GM23338 (cell line): ENCODE measurements around the gene MS4A15. TPM values are rescaled to one million over a fixed set of nuclear protein-coding genes. Genes with fewer than 3 reads are reported as not detected.

Experiments used
- ATAC-seq: fragments of 200-7000 bp; cut with Tn5 transposase; 3 replicates; pipeline ENCODE4 v1.9.1; 2020
- DNase-seq: peaks from one replicate; pipeline ENCODE4 v3.0.0-alpha.2; 2015; ENCODE audit warnings: low spot score
- H2AFZ ChIP-seq: fragments of 200-600 bp; sonication (generic); 2 replicates; pipeline ENCODE4 v1.8.0; 2016; ENCODE audit warnings: antibody characterized with exemption, mild to moderate bottlenecking, moderate library complexity
- H3F3A ChIP-seq: fragments of 200-600 bp; sonication (generic); replicated peaks from 2 replicates; pipeline ENCODE4 v1.8.0; 2017; ENCODE audit warnings: antibody characterized with exemption, mixed run types, low read depth
- H3K27ac ChIP-seq: fragments of 200-600 bp; sonication (generic); 2 replicates; pipeline ENCODE4 v1.6.1; 2016; ENCODE audit warnings: low read depth
- H3K27me3 ChIP-seq: fragments of 200-600 bp; sonication (generic); 2 replicates; pipeline ENCODE4 v1.8.0; 2016; ENCODE audit warnings: mild to moderate bottlenecking, mixed run types, moderate library complexity; ENCODE audit not compliant: insufficient read depth
- H3K36me3 ChIP-seq: fragments of 200-600 bp; sonication (generic); 2 replicates; pipeline ENCODE4 v1.8.0; 2016; ENCODE audit warnings: mild to moderate bottlenecking; ENCODE audit not compliant: insufficient read depth
- H3K4me1 ChIP-seq: fragments of 200-600 bp; sonication (generic); 2 replicates; pipeline ENCODE4 v1.8.0; 2016; ENCODE audit warnings: mild to moderate bottlenecking, moderate library complexity; ENCODE audit not compliant: insufficient read depth
- H3K4me2 ChIP-seq: fragments of 200-600 bp; sonication (generic); 2 replicates; pipeline ENCODE4 v1.7.1; 2017; ENCODE audit warnings: mixed run types
- H3K4me3 ChIP-seq: fragments of 200-600 bp; sonication (generic); 2 replicates; pipeline ENCODE4 v1.6.1; 2016; ENCODE audit warnings: mixed run types
- H3K79me2 ChIP-seq: fragments of 200-600 bp; sonication (generic); replicated peaks from 2 replicates; pipeline ENCODE4 v1.8.0; 2017; ENCODE audit warnings: mild to moderate bottlenecking; ENCODE audit not compliant: insufficient read depth
- H3K9me2 ChIP-seq: fragments of 200-600 bp; sonication (generic); 2 replicates; pipeline ENCODE4 v1.8.0; 2017; ENCODE audit not compliant: insufficient read depth
- H4K20me1 ChIP-seq: fragments of 200-600 bp; sonication (generic); replicated peaks from 2 replicates; pipeline ENCODE4 v1.8.0; 2017; ENCODE audit warnings: mild to moderate bottlenecking; ENCODE audit not compliant: insufficient read depth
- H3K27ac Mint-ChIP-seq: 2 replicates; pipeline ENCODE4 v1.8.0; 2020; ENCODE audit warnings: inconsistent platforms, mild to moderate bottlenecking, moderate library complexity, mixed read lengths
- H3K27me3 Mint-ChIP-seq: 3 replicates; pipeline ENCODE4 v1.8.0; 2022; ENCODE audit warnings: low read depth, mild to moderate bottlenecking, moderate library complexity, mixed read lengths, inconsistent platforms; ENCODE audit not compliant: insufficient read depth, poor library complexity
- H3K36me3 Mint-ChIP-seq: 3 replicates; pipeline ENCODE4 v1.8.0; 2021; ENCODE audit warnings: low read depth, mild to moderate bottlenecking, inconsistent platforms, moderate library complexity, mixed read lengths
- H3K4me1 Mint-ChIP-seq: 3 replicates; pipeline ENCODE4 v1.8.0; 2020; ENCODE audit warnings: mild to moderate bottlenecking, inconsistent platforms, mixed read lengths
- H3K4me3 Mint-ChIP-seq: 3 replicates; pipeline ENCODE4 v1.8.0; 2021; ENCODE audit warnings: moderate library complexity, mild to moderate bottlenecking, inconsistent platforms, mixed read lengths
- H3K9me3 Mint-ChIP-seq: 3 replicates; pipeline ENCODE4 v1.8.0; 2020; ENCODE audit warnings: moderate library complexity, mild to moderate bottlenecking, inconsistent platforms, mixed read lengths
- EZH2phosphoT487 ChIP-seq: fragments of 200-600 bp; sonication (generic); IDR thresholded peaks from one replicate; pipeline ENCODE4 v1.8.1; 2018; ENCODE audit warnings: antibody characterized with exemption; ENCODE audit not compliant: unreplicated experiment
- JUNB ChIP-seq: IDR thresholded peaks from one replicate; pipeline ENCODE4 v1.6.1; 2016; ENCODE audit warnings: antibody characterized with exemption; ENCODE audit not compliant: unreplicated experiment
- NANOG ChIP-seq: IDR thresholded peaks from 2 replicates; pipeline ENCODE4 v1.6.1; 2016; ENCODE audit warnings: antibody characterized with exemption, borderline replicate concordance
- POLR2AphosphoS5 ChIP-seq: IDR thresholded peaks from 2 replicates; pipeline ENCODE4 v1.6.1; 2016; ENCODE audit warnings: antibody characterized with exemption, low read depth
- ZNF331 ChIP-seq: fragments of 250-450 bp; sonication (Bioruptor Pico); IDR thresholded peaks from 2 replicates; pipeline ENCODE4 v1.5.0; 2020; ENCODE audit warnings: low read depth, mild to moderate bottlenecking, moderate library complexity
- polyA plus RNA-seq: library from polyadenylated mRNA; unstranded; fragments of >200 nt; fragmentation: Nextera tagmentation; extraction: Ambion mirVana; gene quantifications from 2 replicates; pipeline ENCODE4 v1.2.1, GENCODE V29; 2016
- total RNA-seq: library from RNA; depleted of rRNA; stranded (reverse); fragments of >200 nt; shearing (Covaris generic); gene quantifications from 2 replicates; pipeline ENCODE4 v1.2.3, GENCODE V29; 2014
- TF ChIP-seq, protein P1 (sequence below): fragments of 250-450 bp; sonication (Bioruptor Pico); IDR thresholded peaks from 2 replicates; pipeline ENCODE4 v1.5.0; 2020; ENCODE audit warnings: mild to moderate bottlenecking, moderate library complexity
- TF ChIP-seq, protein P2 (sequence below), 2 experiments: fragments of 200-600 bp in 1 of 2; sonication (generic) in 1 of 2; conservative IDR thresholded peaks; 2 replicates each; pipeline versions ENCODE4 v1.5.1 to v1.6.1; 2016 to 2017; ENCODE audit warnings: antibody characterized with exemption in 2 of 2, low read depth in 2 of 2, mild to moderate bottlenecking in 2 of 2, moderate library complexity in 1 of 2

The MS4A15 gene
- total and polyA plus RNA-seq, 2 experiments from 2014 or later, result 0.44 TPM; not detected in 1

DNA sequence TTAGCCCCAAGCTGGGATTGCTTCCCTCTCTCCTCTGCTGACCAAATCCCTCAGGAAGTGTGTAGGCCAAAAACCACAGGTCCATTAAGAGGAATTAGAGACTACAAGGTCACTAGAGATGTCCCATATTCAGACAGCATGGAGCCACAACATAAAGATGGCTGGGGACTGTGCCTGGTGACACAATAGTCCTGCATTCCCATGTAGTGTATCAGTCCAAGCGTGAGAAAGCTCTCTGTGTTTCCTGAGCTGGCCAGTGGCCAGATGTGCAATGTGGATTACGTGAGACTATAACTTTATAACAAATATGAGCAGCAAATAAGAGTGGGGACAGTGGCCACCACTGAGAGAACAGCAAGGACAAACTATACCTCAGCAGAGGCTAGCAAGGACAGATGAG lies 20.9 kb downstream of the MS4A15 start (continued):
- TF ChIP-seq, protein P1, sequence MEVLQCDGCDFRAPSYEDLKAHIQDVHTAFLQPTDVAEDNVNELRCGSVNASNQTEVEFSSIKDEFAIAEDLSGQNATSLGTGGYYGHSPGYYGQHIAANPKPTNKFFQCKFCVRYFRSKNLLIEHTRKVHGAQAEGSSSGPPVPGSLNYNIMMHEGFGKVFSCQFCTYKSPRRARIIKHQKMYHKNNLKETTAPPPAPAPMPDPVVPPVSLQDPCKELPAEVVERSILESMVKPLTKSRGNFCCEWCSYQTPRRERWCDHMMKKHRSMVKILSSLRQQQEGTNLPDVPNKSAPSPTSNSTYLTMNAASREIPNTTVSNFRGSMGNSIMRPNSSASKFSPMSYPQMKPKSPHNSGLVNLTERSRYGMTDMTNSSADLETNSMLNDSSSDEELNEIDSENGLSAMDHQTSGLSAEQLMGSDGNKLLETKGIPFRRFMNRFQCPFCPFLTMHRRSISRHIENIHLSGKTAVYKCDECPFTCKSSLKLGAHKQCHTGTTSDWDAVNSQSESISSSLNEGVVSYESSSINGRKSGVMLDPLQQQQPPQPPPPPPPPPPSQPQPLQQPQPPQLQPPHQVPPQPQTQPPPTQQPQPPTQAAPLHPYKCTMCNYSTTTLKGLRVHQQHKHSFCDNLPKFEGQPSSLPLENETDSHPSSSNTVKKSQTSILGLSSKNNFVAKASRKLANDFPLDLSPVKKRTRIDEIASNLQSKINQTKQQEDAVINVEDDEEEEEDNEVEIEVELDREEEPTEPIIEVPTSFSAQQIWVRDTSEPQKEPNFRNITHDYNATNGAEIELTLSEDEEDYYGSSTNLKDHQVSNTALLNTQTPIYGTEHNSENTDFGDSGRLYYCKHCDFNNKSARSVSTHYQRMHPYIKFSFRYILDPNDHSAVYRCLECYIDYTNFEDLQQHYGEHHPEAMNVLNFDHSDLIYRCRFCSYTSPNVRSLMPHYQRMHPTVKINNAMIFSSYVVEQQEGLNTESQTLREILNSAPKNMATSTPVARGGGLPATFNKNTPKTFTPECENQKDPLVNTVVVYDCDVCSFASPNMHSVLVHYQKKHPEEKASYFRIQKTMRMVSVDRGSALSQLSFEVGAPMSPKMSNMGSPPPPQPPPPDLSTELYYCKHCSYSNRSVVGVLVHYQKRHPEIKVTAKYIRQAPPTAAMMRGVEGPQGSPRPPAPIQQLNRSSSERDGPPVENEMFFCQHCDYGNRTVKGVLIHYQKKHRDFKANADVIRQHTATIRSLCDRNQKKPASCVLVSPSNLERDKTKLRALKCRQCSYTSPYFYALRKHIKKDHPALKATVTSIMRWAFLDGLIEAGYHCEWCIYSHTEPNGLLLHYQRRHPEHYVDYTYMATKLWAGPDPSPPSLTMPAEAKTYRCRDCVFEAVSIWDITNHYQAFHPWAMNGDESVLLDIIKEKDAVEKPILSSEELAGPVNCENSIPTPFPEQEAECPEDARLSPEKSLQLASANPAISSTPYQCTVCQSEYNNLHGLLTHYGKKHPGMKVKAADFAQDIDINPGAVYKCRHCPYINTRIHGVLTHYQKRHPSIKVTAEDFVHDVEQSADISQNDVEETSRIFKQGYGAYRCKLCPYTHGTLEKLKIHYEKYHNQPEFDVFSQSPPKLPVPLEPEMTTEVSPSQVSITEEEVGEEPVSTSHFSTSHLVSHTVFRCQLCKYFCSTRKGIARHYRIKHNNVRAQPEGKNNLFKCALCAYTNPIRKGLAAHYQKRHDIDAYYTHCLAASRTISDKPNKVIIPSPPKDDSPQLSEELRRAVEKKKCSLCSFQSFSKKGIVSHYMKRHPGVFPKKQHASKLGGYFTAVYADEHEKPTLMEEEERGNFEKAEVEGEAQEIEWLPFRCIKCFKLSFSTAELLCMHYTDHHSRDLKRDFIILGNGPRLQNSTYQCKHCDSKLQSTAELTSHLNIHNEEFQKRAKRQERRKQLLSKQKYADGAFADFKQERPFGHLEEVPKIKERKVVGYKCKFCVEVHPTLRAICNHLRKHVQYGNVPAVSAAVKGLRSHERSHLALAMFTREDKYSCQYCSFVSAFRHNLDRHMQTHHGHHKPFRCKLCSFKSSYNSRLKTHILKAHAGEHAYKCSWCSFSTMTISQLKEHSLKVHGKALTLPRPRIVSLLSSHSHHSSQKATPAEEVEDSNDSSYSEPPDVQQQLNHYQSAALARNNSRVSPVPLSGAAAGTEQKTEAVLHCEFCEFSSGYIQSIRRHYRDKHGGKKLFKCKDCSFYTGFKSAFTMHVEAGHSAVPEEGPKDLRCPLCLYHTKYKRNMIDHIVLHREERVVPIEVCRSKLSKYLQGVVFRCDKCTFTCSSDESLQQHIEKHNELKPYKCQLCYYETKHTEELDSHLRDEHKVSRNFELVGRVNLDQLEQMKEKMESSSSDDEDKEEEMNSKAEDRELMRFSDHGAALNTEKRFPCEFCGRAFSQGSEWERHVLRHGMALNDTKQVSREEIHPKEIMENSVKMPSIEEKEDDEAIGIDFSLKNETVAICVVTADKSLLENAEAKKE (CRISPR knock-in tag), result no peak
- no peak for TF ChIP-seq EZH2phosphoT487

DNA sequence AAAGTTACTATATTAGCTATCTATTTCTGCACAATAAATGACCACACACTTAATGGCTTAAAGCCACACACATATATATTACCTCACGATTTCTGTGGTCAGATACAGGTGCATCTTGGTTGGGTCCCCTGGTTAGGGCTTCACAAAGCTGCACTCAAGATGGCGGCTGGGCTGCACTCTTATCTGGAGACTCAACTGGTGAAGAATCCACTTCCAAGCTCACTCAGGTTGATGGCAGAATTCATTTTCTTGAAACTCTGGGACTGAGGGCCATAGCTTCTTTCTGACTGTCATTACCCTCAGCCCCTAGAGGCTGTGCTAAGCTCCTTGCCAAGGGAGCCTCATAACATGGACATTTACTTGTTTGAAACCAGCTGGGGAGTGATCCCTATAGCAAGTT lies 23.4 kb downstream of the MS4A15 start:
- Histone ChIP-seq H2AFZ (no peak overlapping the region), H3F3A (no peaks in the 10 kb centered on the region), H3K4me3 (no peak overlapping the region), H3K4me2 (no peak overlapping the region), H3K27ac (no peak overlapping the region), H3K79me2 (no peaks in the 10 kb centered on the region), H3K36me3 (no peaks in the 10 kb centered on the region), H3K9me2 (peaks cover 4% of the 10 kb centered on the region; the same call in 1 of the 2 replicates), H4K20me1 (no peaks in the 10 kb centered on the region), H3K27me3 (no peaks in the 10 kb centered on the region), H3K4me1 (no peaks in the 10 kb centered on the region)
- H3K4me3 Mint-ChIP-seq, result no peak overlapping the region
- ATAC-seq (no peak), DNase-seq (no peak)
- no peaks in the 10 kb centered on the region for H3K36me3 Mint-ChIP-seq
- no peaks in the 10 kb centered on the region; the same call in 2 of the 3 replicates for H3K9me3 Mint-ChIP-seq
- no peaks in the 10 kb centered on the region for H3K27me3 Mint-ChIP-seq
- H3K27ac Mint-ChIP-seq, result no peak overlapping the region
- TF ChIP-seq POLR2AphosphoS5 (no peak), ZNF331 (CRISPR knock-in tag) (no peak), JUNB (no peak), NANOG (no peak)
- TF ChIP-seq, protein P2, sequence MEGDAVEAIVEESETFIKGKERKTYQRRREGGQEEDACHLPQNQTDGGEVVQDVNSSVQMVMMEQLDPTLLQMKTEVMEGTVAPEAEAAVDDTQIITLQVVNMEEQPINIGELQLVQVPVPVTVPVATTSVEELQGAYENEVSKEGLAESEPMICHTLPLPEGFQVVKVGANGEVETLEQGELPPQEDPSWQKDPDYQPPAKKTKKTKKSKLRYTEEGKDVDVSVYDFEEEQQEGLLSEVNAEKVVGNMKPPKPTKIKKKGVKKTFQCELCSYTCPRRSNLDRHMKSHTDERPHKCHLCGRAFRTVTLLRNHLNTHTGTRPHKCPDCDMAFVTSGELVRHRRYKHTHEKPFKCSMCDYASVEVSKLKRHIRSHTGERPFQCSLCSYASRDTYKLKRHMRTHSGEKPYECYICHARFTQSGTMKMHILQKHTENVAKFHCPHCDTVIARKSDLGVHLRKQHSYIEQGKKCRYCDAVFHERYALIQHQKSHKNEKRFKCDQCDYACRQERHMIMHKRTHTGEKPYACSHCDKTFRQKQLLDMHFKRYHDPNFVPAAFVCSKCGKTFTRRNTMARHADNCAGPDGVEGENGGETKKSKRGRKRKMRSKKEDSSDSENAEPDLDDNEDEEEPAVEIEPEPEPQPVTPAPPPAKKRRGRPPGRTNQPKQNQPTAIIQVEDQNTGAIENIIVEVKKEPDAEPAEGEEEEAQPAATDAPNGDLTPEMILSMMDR (conservative IDR thresholded peaks at IDR 0.05; ENCODE audit: low read depth in 2 of 2), result no peak
- H3K4me1 Mint-ChIP-seq, result peaks cover 9% of the 10 kb centered on the region; the same call in 2 of the 3 replicates
